H1 (cell line): ENCODE data around the gene RHEB. TPM values are rescaled to one million over a fixed set of nuclear protein-coding genes. Genes with fewer than 3 reads are reported as not detected.

Experiments
- CTCF ChIA-PET: fragments of 300-600 bp; sonication (Branson Sonifier 250); formaldehyde crosslinking; loops from one replicate; lab custom pipeline; 2021; ENCODE audit not compliant: partially characterized antibody; lab: Charles Lee
- POLR2A ChIA-PET: fragments of 300-600 bp; sonication (Branson Sonifier 250); formaldehyde crosslinking; loops from one replicate; lab custom pipeline; 2021; ENCODE audit warnings: inconsistent platforms; ENCODE audit not compliant: partially characterized antibody; lab: Charles Lee
- DNase-seq, 2 experiments: peaks; one replicate each; pipeline versions ENCODE4 v3.0.0 to v3.0.0-alpha.2; 2010 to 2022; ENCODE audit warnings: low spot score in 2 of 2, low read depth in 1 of 2, mixed read lengths in 1 of 2
- FAIRE-seq: peaks from 2 replicates; lab custom pipeline; 2011; peaks lifted over from hg19 to GRCh38; lab: Jason Lieb, UNC
- H2AFZ ChIP-seq: 2 replicates; pipeline ENCODE4 v1.8.1; 2012; ENCODE audit warnings: low read length, inconsistent platforms
- H2AK5ac ChIP-seq: 2 replicates; pipeline ENCODE4 v1.6.1; 2013; ENCODE audit warnings: low read depth, low read length
- H2BK120ac ChIP-seq: replicated peaks from 2 replicates; pipeline ENCODE3; 2013; ENCODE audit warnings: low read depth, low read length, inconsistent platforms
- H2BK12ac ChIP-seq: 2 replicates; pipeline ENCODE4 v1.6.1; 2013; ENCODE audit warnings: low read depth, low read length
- H2BK15ac ChIP-seq: 2 replicates; pipeline ENCODE4 v1.6.1; 2013; ENCODE audit warnings: low read length
- H2BK20ac ChIP-seq: 2 replicates; pipeline ENCODE4 v1.6.1; 2013; ENCODE audit warnings: low read length
- H2BK5ac ChIP-seq: 2 replicates; pipeline ENCODE4 v1.6.1; 2013; ENCODE audit warnings: low read depth, low read length
- H3K14ac ChIP-seq: 2 replicates; pipeline ENCODE4 v1.6.1; 2013; ENCODE audit warnings: inconsistent platforms; ENCODE audit not compliant: insufficient read length
- H3K18ac ChIP-seq: 2 replicates; pipeline ENCODE4 v1.6.1; 2013; ENCODE audit warnings: low read length; ENCODE audit errors: extremely low read depth
- H3K23ac ChIP-seq: 2 replicates; pipeline ENCODE4 v1.6.1; 2013; ENCODE audit warnings: inconsistent platforms; ENCODE audit not compliant: insufficient read length
- H3K23me2 ChIP-seq: 2 replicates; pipeline ENCODE4 v1.6.1; 2013; ENCODE audit warnings: low read depth, low read length
- H3K27ac ChIP-seq: 2 replicates; pipeline ENCODE4 v1.6.1; 2011; ENCODE audit warnings: low read depth, low read length, inconsistent platforms
- H3K27me3 ChIP-seq, 4 experiments: replicated peaks in 1 of 4; 1 replicate in 1 of 4; 2 replicates in 3 of 4; pipeline versions ENCODE4 v1.6.1 to v1.8.1; 2011 to 2013; ENCODE audit warnings: low read length in 3 of 4, mild to moderate bottlenecking in 3 of 4, inconsistent platforms in 2 of 4, mixed read lengths in 2 of 4, moderate library complexity in 1 of 4; ENCODE audit not compliant: control insufficient read depth in 3 of 4, insufficient read depth in 3 of 4; ENCODE audit errors: extremely low read depth in 1 of 4
- H3K36me3 ChIP-seq, 4 experiments: 2 replicates each; pipeline versions ENCODE4 v1.6.1 to v1.8.1; 2011 to 2013; ENCODE audit warnings: mild to moderate bottlenecking in 4 of 4, low read length in 3 of 4, moderate library complexity in 2 of 4, control low read depth in 1 of 4, inconsistent platforms in 1 of 4; ENCODE audit not compliant: insufficient read depth in 4 of 4, control insufficient read depth in 2 of 4
- H3K4ac ChIP-seq: replicated peaks from 2 replicates; pipeline ENCODE3; 2013; ENCODE audit warnings: low read length, low read depth, mixed read lengths, inconsistent platforms; ENCODE audit not compliant: insufficient read length
- H3K4me1 ChIP-seq, 4 experiments: replicated peaks in 1 of 4; 1 replicate in 1 of 4; 2 replicates in 3 of 4; pipeline versions ENCODE4 v1.6.1 to v1.8.1; 2011 to 2013; ENCODE audit warnings: low read length in 3 of 4, inconsistent platforms in 2 of 4, mixed read lengths in 1 of 4; ENCODE audit not compliant: insufficient read depth in 4 of 4, control insufficient read depth in 3 of 4
- H3K4me2 ChIP-seq, 2 experiments: 2 replicates each; pipeline versions ENCODE4 v1.6.1 to v1.8.1; 2011 to 2013; ENCODE audit warnings: low read depth in 2 of 2, low read length in 2 of 2, control low read depth in 1 of 2, inconsistent platforms in 1 of 2, mild to moderate bottlenecking in 1 of 2; ENCODE audit not compliant: insufficient read depth in 1 of 2
- H3K4me3 ChIP-seq, 4 experiments: fragments of 200-600, 300-600 bp in 1 of 4; sonication (generic), shearing (Covaris generic), sonication (Bioruptor Twin) in 1 of 4; 2 replicates each; pipeline versions ENCODE4 v1.5.1 to v1.8.1; 2011 to 2016; ENCODE audit warnings: low read length in 4 of 4, low read depth in 3 of 4, control low read depth in 2 of 4, inconsistent platforms in 2 of 4, mild to moderate bottlenecking in 2 of 4, mixed read lengths in 1 of 4, moderate library complexity in 1 of 4; ENCODE audit not compliant: insufficient read depth in 2 of 4; ENCODE audit errors: extremely low read depth in 1 of 4
- H3K56ac ChIP-seq: replicated peaks from 2 replicates; pipeline ENCODE3; 2013; ENCODE audit warnings: low read depth, mild to moderate bottlenecking, mixed read lengths, low read length, inconsistent platforms; ENCODE audit not compliant: insufficient read length
- H3K79me1 ChIP-seq: 2 replicates; pipeline ENCODE4 v1.6.1; 2013; ENCODE audit warnings: low read depth, low read length, control low read depth
- H3K79me2 ChIP-seq, 2 experiments: 2 replicates each; pipeline versions ENCODE4 v1.6.1 to v1.8.1; 2012 to 2013; ENCODE audit warnings: low read length in 2 of 2, mild to moderate bottlenecking in 2 of 2, inconsistent platforms in 1 of 2; ENCODE audit not compliant: insufficient read depth in 2 of 2, control insufficient read depth in 1 of 2
- H3K9ac ChIP-seq, 4 experiments: replicated peaks in 1 of 4; 1 replicate in 1 of 4; 2 replicates in 3 of 4; pipeline versions ENCODE4 v1.6.1 to v1.8.1; 2011 to 2013; ENCODE audit warnings: low read depth in 3 of 4, low read length in 3 of 4, control low read depth in 2 of 4, mild to moderate bottlenecking in 2 of 4, moderate library complexity in 2 of 4, inconsistent platforms in 1 of 4; ENCODE audit errors: extremely low read depth in 1 of 4
- H3K9me3 ChIP-seq, 2 experiments: 2 replicates each; pipeline versions ENCODE4 v1.6.1 to v1.8.1; 2012 to 2013; ENCODE audit warnings: mild to moderate bottlenecking in 2 of 2, moderate library complexity in 2 of 2, control low read depth in 1 of 2, inconsistent platforms in 1 of 2, low read depth in 1 of 2, low read length in 1 of 2, mixed read lengths in 1 of 2; ENCODE audit not compliant: insufficient read depth in 2 of 2
- H4K20me1 ChIP-seq, 2 experiments: replicated peaks in 1 of 2; 2 replicates each; pipeline versions ENCODE3 to v1.8.1; 2011 to 2013; ENCODE audit warnings: inconsistent platforms in 2 of 2, low read length in 2 of 2, mild to moderate bottlenecking in 1 of 2; ENCODE audit not compliant: insufficient read depth in 2 of 2, control insufficient read depth in 1 of 2
- H4K5ac ChIP-seq: 2 replicates; pipeline ENCODE4 v1.6.1; 2013; ENCODE audit warnings: low read length, low read depth, mixed read lengths, inconsistent platforms; ENCODE audit not compliant: insufficient read length
- H4K8ac ChIP-seq: 2 replicates; pipeline ENCODE4 v1.8.0; 2013; ENCODE audit warnings: mild to moderate bottlenecking, moderate library complexity, low read length, inconsistent platforms; ENCODE audit not compliant: insufficient read depth; ENCODE audit errors: extremely low read depth
- H4K91ac ChIP-seq: replicated peaks from 2 replicates; pipeline ENCODE3; 2013; ENCODE audit warnings: low read length, mixed read lengths, inconsistent platforms; ENCODE audit not compliant: insufficient read length
- ASH2L ChIP-seq: fragments of 200-600, 300-600 bp; sonication (generic); IDR thresholded peaks from one replicate; pipeline ENCODE4 v1.7.1; 2017; ENCODE audit warnings: low read length
- NANOG ChIP-seq: IDR thresholded peaks from 2 replicates; pipeline ENCODE4 v1.6.1; 2011; ENCODE audit warnings: low read length, low read depth, mild to moderate bottlenecking, inconsistent platforms; ENCODE audit not compliant: insufficient read depth, poor library complexity, severe bottlenecking
- WGBS, 2 experiments: shearing (Covaris generic) in 1 of 2; methylation state at CpG; one replicate each; pipeline versions ENCODE4 v1.1.6 to v1.1.7; 2013 to 2015; ENCODE audit warnings: low lambda C conversion rate in 2 of 2, mixed read lengths in 2 of 2, inconsistent platforms in 1 of 2, low coverage in 1 of 2, missing lambda C conversion rate in 1 of 2; ENCODE audit not compliant: insufficient replicate concordance in 2 of 2, insufficient coverage in 1 of 2, insufficient read length in 1 of 2; ENCODE audit errors: extremely low coverage in 1 of 2, missing lambda C conversion rate in 1 of 2; 5-methylcytosine and 5-hydroxymethylcytosine counted together
- polyA plus RNA-seq, 7 experiments: library from polyadenylated mRNA; depleted of rRNA in 3 of 7; stranded (reverse) in 5 of 7; unstranded in 2 of 7; fragments of >200 nt in 5 of 7; fragments of 200-250 nt in 2 of 7; gene quantifications; 1 replicate in 5 of 7; 2 replicates in 1 of 7; 4 replicates in 1 of 7; pipeline versions ENCODE4 v1.2.1 to v1.2.3, GENCODE V29; 2011 to 2013; ENCODE audit warnings: missing spikeins in 2 of 7, mixed read lengths in 2 of 7
- total RNA-seq: library from RNA; stranded (reverse); fragmentation: NEBNext Ultra II Directional; extraction: Animal tissue kit (Norgen Biotek cat#: 25700); gene quantifications from 2 replicates; pipeline ENCODE4 v1.2.1, GENCODE V29; 2021

RHEB gene
- total and polyA plus RNA-seq, 2 of the 8 experiments (the other 6 are each of a cell fraction or from before 2014, with no cell fraction given) = 60.8 to 132 TPM

- Histone ChIP-seq H2BK20ac (no peak overlapping the region), H3K4me2 (no peak overlapping the region)
- DNase-seq = no peak
- no peak for TF ChIP-seq NANOG
- TF ChIP-seq ASH2L = no peak
Measured at GRCh38 chr7:151493083-151493482, 26.6 kb downstream of the RHEB start.

More at GRCh38 chr7:151493083-151493482, 26.6 kb downstream of the RHEB start:
- Histone ChIP-seq H3K23ac (no peak overlapping the region), H3K23me2 (no peaks in the 10 kb centered on the region), H4K20me1 (peaks cover 20 to 24% of the 10 kb centered on the region in 2 experiments), H4K91ac (no peak overlapping the region), H2BK5ac (no peak overlapping the region), H3K9me3 (no peaks in the 10 kb centered on the region), H2BK12ac (no peak overlapping the region), H4K8ac (no peak overlapping the region), H2BK15ac (no peak overlapping the region), H3K9ac (no peak overlapping the region), H3K79me1 (peaks cover 5% of the 10 kb centered on the region), H2BK120ac (no peak overlapping the region), H3K36me3 (peaks cover 0 to 16% (median 7%) of the 10 kb centered on the region in 4 experiments; a peak in 3 of 8 replicates), H3K27me3 (no peaks in the 10 kb centered on the region), H3K18ac (no peak overlapping the region), H3K4me1 (peaks cover 4 to 10% (median 7%) of the 10 kb centered on the region in 4 experiments; a peak in 6 of 7 replicates), H3K4ac (no peak overlapping the region), H3K4me3 (no peak overlapping the region), H3K27ac (no peak overlapping the region), H3K14ac (no peak overlapping the region), H2AFZ (no peak overlapping the region), H3K79me2 (peaks cover 19 to 87% of the 10 kb centered on the region in 2 experiments), H3K56ac (no peak overlapping the region), H2AK5ac (no peak overlapping the region), H4K5ac (no peak overlapping the region)
- ChIA-PET POLR2A (interaction anchor here (0.6 to 1.0 kb wide), 3 partner anchors 10 to 27 kb away, joined by 3 to 6 read pairs (median 4); partner anchors contain the start of gene RHEB), CTCF (interaction anchor here (0.6 to 1.3 kb wide), 4 partner anchors 12 to 340 kb away, joined by 3 to 4 read pairs (median 4); no protein-coding TSS in a partner anchor)
- FAIRE-seq = no peak
- WGBS, 2 experiments = 81% methylated on average over 8 of the region's 8 CpGs; no CpG with 5 or more reads in 1 of the 2 experiments
